KBM-7 (cell line): ENCODE results near the gene RAD52.

Experiments
- DNase-seq: peaks from one replicate; pipeline ENCODE4 v3.0.0-alpha.2; 2015
- in situ Hi-C: fragments of 300-500 bp; cut with MboI; formaldehyde crosslinking; loops from 2 replicates; pipeline ENCODE4 v1.14.3; 2020; ENCODE audit warnings: low sequenced_read_pairs, low pct_unique_long_range_greater_than_20kb, mixed read lengths

RAD52 gene

DNA sequence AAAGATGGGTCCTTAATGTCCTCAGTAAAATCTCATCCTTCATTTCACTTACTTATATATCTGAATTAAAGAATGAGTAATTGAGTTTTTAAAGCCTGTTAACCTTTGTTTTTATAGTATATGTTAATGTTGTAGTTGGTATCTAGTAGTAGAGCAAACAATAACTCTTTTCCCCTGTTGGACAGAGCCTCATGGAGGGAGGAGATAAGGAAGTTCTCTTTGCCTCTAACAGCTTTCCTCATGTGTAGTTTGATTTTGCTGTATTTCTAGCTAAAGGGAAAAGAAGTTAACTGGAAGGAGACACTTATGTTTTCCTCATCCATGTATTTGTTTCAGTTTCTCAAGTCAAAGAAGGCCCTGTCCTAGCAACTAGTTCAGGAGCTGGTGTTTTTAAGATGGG is 55.3 kb downstream of the RAD52 start:
- in situ Hi-C loops, result no loop called here

DNA sequence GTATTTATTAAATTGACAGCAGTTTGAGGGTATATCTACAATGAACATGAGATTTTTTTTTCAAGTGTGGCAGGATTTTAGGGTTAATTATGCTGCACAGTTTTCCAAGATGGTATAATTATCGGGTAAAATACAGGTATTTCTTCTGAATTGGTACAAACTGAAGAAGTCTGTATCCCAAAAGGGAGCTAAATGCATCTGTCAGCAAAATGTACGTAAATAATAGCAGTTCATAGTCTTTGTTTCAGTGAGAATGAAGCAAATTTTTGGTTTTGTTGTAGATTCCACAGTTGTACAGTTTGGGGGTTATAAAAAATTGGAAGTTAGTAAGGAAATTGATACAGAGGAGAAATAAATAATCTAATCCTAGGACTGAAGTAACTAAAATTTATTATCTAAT is 63.3 kb downstream of the RAD52 start:
- in situ Hi-C loops, result no loop called here

More for the DNA sequence above, 55.3 kb downstream of the RAD52 start:
- DNase-seq, result no peak

DNA sequence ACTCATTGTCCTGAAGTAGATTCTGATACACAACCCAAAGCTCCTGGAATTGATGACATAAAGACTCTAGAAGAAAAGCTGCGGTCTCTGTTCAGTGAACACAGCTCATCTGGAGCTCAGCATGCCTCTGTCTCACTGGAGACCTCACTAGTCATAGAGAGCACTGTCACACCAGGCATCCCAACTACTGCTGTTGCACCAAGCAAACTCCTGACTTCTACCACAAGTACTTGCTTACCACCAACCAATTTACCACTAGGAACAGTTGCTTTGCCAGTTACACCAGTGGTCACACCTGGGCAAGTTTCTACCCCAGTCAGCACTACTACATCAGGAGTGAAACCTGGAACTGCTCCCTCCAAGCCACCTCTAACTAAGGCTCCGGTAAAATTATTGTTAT is 63.8 kb downstream of the RAD52 start:
- no peak for DNase-seq
- in situ Hi-C loops, result no loop called here

More for the DNA sequence above, 63.3 kb downstream of the RAD52 start:
- no peak for DNase-seq

DNA sequence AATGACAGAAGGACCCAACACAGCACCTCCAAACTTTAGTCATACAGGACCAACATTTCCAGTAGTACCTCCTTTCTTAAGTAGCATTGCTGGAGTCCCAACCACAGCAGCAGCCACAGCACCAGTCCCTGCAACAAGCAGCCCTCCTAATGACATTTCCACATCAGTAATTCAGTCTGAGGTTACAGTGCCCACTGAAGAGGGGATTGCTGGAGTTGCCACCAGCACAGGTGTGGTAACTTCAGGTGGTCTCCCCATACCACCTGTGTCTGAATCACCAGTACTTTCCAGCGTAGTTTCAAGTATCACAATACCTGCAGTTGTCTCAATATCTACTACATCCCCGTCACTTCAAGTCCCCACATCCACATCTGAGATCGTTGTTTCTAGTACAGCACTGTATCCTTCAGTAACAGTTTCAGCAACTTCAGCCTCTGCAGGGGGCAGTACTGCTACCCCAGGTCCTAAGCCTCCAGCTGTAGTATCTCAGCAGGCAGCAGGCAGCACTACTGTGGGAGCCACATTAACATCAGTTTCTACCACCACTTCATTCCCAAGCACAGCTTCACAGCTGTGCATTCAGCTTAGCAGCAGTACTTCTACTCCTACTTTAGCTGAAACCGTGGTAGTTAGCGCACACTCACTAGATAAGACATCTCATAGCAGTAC is 64.6 kb downstream of the RAD52 start:
- DNase-seq, result no peak
- in situ Hi-C loops, result no loop called here

DNA sequence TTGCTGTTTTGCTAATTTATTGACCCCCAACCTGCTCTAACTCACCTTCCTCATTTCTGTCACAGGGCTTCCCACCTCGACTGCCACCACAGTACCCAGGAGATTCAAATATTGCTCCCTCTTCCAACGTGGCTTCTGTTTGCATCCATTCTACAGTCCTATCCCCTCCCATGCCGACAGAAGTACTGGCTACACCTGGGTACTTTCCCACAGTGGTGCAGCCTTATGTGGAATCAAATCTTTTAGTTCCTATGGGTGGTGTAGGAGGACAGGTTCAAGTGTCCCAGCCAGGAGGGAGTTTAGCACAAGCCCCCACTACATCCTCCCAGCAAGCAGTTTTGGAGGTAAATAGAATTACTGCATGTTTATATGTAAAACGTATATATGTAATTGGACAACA is 68.8 kb downstream of the RAD52 start:
- in situ Hi-C loops, result no loop called here
- no peak for DNase-seq

DNA sequence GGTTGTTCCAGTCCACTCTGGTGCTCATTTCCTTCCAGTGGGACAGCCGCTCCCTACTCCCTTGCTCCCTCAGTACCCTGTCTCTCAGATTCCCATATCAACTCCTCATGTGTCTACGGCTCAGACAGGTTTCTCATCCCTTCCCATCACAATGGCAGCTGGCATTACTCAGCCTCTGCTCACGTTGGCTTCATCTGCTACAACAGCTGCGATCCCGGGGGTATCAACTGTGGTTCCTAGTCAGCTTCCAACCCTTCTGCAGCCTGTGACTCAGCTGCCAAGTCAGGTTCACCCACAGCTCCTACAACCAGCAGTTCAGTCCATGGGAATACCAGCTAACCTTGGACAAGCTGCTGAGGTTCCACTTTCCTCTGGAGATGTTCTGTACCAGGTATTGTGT is 69.9 kb downstream of the RAD52 start:
- DNase-seq, result no peak
- in situ Hi-C loops, result no loop called here

DNA sequence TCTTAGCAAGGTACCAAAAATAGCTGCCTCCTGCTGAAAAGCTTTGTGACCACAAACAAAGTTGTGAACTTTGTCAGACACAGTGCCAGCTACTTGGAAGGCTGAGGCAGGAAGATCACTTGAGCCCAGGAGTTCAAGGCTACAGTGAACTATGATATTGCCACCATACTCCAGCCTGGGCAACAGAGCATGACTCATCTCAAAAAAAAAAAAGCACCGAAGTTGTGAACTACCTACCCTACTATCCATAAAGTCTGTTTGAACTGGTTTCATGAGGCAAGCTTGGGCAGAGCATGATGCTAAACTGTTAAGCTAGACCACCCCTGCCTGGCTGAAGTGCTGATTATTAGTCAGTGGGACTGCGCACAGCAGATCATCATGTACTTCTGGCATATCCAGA is 75.5 kb downstream of the RAD52 start:
- DNase-seq, result no peak
- in situ Hi-C loops, result no loop called here

DNA sequence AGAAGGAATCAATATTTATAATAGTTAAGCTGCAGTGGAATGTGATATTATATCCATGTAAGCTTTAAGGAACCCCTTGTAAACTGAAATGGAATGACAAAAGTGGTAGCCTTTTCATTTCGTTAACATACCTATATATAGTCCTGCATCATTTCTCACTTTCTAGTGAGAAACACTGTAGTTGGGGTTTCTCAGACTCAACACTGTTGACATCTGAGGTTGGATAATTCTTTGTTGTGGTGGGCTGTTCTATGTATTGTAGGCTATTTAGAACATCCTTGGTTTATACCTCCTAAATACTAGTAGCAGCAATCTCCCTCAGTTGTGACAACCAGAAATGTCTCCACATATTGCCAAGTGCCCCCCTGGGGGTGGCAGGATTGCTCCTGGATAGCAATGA is 79.1 kb downstream of the RAD52 start:
- in situ Hi-C loops, result no loop called here
- DNase-seq, result no peak

DNA sequence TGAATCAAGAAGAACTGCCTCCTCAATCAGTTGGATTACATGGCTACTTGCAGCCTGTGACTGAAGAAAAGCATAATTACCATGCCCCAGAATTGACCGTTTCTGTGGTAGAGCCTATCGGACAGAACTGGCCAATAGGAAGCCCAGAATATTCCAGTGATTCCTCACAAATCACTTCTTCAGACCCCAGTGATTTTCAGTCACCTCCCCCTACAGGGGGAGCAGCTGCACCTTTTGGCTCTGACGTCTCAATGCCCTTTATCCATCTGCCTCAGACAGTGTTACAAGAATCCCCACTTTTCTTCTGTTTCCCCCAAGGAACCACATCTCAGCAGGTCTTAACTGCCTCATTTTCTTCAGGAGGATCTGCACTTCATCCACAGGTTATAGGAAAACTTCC is 80.8 kb downstream of the RAD52 start:
- no peak for DNase-seq
- in situ Hi-C loops, result no loop called here

DNA sequence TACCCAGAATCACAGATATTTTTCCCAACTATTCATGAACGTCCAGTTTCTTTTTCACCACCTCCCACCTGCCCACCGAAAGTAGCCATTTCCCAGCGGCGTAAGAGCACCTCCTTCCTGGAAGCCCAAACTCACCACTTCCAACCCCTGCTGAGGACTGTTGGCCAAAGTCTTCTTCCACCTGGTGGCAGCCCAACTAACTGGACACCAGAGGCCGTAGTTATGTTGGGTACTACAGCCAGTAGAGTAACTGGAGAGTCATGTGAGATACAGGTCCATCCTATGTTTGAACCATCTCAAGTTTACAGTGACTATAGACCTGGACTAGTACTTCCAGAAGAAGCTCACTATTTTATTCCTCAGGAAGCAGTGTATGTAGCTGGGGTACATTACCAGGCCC is 81.6 kb downstream of the RAD52 start:
- in situ Hi-C loops, result no loop called here

DNA sequence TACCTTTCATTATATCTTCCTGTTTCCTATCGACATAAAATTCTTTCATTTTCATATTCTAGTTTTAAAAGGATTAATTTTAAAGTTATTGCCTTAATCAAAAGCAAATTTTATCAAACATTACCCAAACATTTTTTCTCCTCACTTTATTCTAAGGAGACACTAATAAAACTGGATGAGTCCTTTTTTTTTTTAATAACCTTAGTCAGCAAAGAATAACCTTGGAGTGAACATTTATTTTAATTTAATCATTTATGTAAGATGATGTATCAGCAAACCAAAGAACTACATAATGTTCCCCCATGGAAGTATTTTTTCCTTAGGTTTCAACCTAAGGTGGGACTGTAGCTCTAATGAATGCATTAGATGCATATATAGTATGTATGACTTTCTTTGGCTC is 83.9 kb downstream of the RAD52 start:
- in situ Hi-C loops, result no loop called here
- no peak for DNase-seq

More for the DNA sequence above, 81.6 kb downstream of the RAD52 start:
- no peak for DNase-seq

DNA sequence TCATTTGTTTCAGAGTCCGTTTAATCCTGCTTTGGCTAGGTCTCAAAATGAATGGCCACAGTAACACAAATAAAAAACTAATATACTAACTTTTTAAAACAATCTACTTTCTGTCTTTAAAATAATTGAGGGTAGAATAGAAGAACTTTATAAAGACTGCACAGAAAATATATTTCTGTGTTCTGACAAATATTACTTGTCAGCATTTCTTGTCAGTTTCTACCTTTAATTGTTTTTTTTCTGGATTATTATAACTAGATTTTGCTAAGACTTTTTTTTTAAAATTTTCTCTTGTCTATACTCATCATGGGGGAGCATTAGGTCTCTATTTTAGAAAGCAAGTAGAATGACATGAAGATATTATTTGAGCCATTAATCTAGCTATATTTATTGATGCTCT is 86.2 kb downstream of the RAD52 start:
- no peak for DNase-seq
- in situ Hi-C loops, result no loop called here

DNA sequence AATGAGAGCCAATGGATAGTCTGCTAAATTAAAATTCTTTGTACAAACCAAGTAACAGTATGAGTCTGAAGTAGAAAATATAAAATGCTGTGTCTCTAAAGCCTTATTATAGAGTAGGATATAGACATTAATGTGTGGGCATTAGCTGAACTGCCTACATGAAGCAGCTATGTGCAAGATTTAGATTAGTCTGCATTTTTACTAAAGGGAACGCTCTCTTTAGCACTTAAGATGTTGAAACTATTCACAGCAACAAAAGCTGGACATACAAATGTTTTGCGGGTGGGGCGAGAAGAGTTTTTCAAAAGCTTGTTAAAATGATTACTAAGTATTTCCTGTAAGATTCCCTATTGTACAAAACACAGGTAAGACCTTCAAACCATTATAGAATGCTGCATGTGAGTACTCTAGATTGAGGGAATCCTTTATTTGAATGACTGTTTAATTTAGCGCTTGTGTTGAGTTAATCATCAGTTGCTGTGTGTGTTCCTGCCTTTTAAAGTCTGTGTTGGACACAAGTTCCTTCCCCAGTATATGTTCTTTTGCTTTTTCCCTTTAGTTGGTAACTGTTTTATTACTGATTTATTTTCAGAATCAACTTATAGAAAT is 87.1 kb downstream of the RAD52 start:
- DNase-seq, result no peak
- in situ Hi-C loops, result no loop called here
